ENCODE measurements around the gene SNAPC1.

The SNAPC1 gene

DNA sequence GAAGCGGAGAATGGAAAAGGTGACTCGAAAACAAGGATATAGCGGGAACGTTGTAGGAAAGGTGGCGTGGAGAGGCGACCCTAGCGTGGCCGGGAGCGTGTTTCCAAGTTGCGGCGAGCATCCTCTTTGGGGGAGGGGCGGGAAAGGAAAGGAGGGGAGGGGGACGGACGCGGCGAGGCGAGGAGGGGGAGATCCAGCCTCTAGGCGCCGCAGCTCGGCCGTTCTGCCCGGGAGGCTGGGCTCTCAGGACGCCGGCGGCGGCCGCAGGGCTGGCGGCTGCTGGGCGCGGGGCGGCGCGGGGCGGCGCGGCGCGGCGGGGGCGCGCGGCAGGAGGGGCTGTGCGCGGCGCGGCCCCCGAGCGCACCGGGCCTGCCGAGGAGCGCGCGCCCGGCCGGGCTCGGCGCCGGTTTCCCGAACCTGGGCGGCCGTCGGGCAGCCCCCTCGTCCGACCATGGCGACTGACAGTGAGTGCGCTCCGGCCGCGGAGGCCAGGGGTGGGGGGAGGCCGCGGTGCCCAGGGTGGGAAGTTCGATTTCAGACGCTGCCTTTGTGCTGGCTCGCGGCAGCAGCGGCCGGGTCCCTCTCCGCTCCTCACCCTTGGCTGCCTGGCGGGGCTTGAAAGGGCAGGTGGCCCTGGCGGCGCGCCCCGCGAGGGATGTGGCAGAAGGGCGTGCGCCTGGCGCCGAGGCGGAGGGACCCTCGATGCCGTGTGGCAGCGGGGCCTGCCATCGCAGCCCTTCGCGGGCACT is 50.3 kb downstream of the SNAPC1 start, which contains the start of gene SYT16:
TSS of gene SYT16 (plus strand) at position 357 of the 749 bp plus-strand sequence.
- TF ChIP-seq ZNF274 (IDR thresholded peaks at IDR 0.05; ENCODE audit: low read depth, low read length): no peak
- peak within 1 kb of the TSS; percentile 45; the same call in 1 of the 2 replicates for H3K4me3 ChIP-seq (ENCODE audit: low read length)

- H3K4me3 ChIP-seq (ENCODE audit: low read length): peak overlapping the region; percentile 45; the same call in 1 of the 2 replicates
- TF ChIP-seq ZNF274 (IDR thresholded peaks at IDR 0.05; ENCODE audit: low read depth, low read length): no peak
These were observed 50.9 kb downstream of the SNAPC1 start for GRCh38 chr14:61813096-61813606.

GRCh38 chr14:61822458-61822857 is 60.2 kb downstream of the SNAPC1 start:
- H3K4me3 ChIP-seq (ENCODE audit: low read length): no peak overlapping the region
- TF ChIP-seq ZNF274 (IDR thresholded peaks at IDR 0.05; ENCODE audit: low read depth, low read length): no peak

DNA sequence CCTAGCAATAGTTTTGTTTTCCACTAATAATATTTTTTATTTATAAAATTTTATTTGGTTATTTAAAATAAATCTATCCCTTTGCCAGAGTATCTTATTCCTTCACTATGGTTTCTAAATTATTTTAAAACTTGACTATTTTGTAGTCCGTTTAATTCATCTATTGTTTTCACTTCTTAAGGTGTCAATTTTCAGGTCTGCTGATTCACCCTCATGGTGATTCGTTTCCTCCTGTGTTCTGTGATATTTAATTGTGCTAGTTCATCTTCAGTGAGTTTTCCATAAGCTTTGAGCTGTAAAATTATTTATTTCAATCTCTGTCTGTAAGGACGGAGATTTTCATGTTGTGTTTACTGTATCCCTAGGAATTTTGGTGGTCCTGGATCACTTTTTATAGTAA is 70.6 kb downstream of the SNAPC1 start:
- no peak overlapping the region for H3K4me3 ChIP-seq (ENCODE audit: low read length)
- no peak for TF ChIP-seq ZNF274 (IDR thresholded peaks at IDR 0.05; ENCODE audit: low read depth, low read length)

DNA sequence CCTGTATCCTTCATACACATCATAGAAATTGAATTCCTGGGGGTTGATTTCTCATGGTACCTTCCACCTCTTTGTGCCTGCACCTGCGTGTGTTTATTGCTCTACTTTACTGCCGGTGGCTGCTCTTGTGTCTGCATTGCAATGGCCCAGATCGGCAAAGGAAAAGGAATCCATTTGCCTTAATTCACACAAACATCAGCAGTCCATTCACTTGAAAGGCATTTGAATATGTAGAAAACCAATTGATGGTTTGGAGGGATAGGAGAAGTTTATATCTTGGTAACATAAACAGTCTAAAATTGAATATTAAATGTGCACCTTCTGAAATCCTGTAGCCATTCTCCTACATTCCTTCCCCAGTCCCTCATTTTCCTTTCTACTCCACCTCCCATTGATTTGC is 74.0 kb downstream of the SNAPC1 start:
- no peak overlapping the region for H3K4me3 ChIP-seq (ENCODE audit: low read length)
- TF ChIP-seq ZNF274 (IDR thresholded peaks at IDR 0.05; ENCODE audit: low read depth, low read length): no peak

GRCh38 chr14:61836807-61837206 is 74.6 kb downstream of the SNAPC1 start:
- TF ChIP-seq ZNF274 (IDR thresholded peaks at IDR 0.05; ENCODE audit: low read depth, low read length): no peak
- H3K4me3 ChIP-seq (ENCODE audit: low read length): no peak overlapping the region

DNA sequence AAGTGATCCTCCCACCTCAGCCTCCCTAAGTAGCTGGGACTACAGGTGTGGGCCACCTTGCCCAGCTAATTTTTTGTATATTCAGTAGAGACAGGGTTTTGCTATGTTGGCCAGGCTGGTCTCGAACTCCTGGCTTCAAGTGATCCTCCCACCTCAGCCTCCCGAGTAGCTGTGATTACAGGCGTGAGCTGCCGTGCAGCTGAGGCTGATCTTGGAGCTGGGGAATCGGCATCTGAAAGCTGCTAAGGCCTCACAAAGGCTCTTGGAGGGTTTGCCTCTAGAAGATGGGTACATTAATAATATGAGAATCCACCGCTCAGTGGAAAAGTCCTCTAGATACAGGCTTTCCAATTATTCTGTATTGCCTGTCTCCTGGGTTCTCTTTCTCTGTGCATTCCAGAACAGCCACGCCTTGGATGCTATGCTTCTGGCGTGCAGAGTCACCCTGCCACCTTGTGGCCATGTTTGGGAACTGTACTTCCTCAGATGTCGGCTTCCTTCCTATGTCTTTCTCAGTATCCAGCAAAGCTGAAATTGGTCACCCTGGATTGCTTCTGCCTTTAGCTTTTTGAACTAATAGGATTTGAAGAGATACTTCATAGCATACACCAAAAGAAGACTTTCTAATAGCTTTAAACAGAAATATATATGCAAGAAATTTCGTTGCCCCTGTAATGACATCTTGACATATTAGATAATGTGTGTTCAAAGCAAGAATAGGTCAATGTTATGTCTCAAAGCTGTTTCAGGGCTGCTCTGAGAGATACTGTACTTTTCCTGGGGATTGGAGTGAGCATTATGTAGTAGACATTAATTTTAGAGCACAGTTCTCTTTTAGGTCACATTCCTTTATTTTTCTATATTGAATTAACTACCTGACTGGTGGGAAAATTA is 75.4 kb downstream of the SNAPC1 start:
- H3K4me3 ChIP-seq (ENCODE audit: low read length): no peak overlapping the region
- no peak for TF ChIP-seq ZNF274 (IDR thresholded peaks at IDR 0.05; ENCODE audit: low read depth, low read length)

DNA sequence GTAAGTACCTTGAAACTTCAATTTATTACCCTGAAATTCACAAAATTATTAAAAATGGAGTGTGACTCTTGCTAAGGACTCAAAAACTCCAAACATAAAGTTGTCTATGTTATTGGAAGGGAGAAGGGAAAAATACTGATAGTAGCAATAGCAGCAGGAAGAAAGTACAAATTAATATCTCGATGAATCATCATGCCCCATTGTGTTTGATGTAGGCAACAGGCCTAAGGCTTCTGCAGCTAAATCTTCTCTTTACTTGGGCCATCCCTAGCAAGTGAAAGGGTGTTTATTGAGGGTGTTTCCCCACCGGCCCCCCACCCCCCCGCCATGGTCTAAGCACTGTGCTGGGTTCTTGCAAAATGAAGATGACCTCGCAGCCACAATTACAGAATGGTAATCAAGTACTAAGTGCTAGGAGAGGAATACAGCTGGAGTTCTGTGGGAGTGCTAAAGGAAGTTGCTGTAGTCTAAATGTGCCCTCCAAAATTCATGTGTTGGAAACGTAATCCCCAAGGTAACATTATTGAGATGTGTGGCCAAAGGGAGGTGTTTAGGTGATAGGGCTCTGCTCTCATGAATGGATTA is 76.5 kb downstream of the SNAPC1 start:
- no peak overlapping the region for H3K4me3 ChIP-seq (ENCODE audit: low read length)
- no peak for TF ChIP-seq ZNF274 (IDR thresholded peaks at IDR 0.05; ENCODE audit: low read depth, low read length)

- no peak for TF ChIP-seq ZNF274 (IDR thresholded peaks at IDR 0.05; ENCODE audit: low read depth, low read length)
- H3K4me3 ChIP-seq (ENCODE audit: low read length): no peak overlapping the region
These were observed 77.3 kb downstream of the SNAPC1 start for GRCh38 chr14:61839507-61839906.

- no peak for TF ChIP-seq ZNF274 (IDR thresholded peaks at IDR 0.05; ENCODE audit: low read depth, low read length)
- H3K4me3 ChIP-seq (ENCODE audit: low read length): no peak overlapping the region
These were observed 78.9 kb downstream of the SNAPC1 start for GRCh38 chr14:61841145-61841544.
